Glomerular visceral epithelial cell (primary cell): Measurements from ENCODE around the gene SIRT2.
"Not testable (repeated sequence)": the region's sequence is repeated elsewhere in the genome, so short reads cannot be mapped to it uniquely, and the experiment has no call there.

ENCODE experiments used
- DNase-seq: peaks from one replicate; pipeline ENCODE4 v3.0.0-alpha.2; 2016; ENCODE audit errors: extremely low spot score

The SIRT2 gene

DNA sequence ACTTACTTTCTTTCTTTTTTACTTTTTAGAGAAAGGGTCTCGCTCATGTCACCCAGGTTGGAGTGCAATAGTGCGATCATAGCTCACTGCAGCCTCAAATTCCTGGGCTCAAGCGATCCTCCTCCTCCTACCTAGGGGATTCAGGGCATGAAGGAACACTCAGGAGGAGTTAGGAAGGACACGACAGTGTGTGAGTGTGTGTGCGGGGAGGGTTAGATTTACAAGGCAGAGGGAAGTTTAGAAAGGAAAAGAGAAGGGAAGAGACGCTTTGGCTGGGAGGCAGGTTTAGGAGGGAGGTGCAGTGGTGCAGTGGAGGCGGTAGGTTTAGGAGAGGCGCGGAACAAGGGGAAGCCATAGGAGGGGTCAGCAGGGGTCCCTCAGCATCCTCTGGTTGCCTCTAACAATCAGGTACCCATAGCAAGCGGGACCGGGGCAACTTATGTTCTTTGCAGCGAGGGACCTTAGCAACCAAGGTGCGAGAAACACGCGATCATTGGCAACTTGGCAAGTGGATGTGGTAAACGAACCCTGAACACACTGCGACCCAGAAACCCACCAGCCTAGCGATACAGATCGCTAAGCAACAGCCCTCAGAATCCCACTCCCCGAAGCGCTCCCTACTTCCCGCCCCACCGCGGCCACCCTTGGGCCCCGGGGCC is 501 bp downstream of the SIRT2 start:
- DNase-seq = peak; percentile 17

DNA sequence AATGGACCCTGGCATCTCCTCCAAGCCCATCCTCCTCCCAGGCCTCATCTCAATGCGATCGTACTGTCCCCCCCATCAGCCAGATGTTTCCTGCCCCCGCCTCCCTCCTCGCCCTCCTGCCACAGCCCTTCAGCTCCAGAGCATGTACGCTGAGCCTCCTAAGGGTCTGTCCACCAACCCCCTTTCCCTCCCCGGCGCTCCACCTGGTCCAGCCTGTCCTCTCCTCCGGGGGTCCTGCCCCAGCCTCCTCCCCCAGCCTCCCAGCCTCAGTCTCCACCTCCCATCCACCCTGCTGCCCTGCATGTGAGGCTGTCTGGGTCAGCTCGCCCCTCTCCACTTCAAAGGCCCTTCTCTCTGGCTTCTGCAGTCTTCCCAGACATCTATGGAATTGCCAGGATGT is 4.5 kb downstream of the SIRT2 start:
- DNase-seq = no peak

DNA sequence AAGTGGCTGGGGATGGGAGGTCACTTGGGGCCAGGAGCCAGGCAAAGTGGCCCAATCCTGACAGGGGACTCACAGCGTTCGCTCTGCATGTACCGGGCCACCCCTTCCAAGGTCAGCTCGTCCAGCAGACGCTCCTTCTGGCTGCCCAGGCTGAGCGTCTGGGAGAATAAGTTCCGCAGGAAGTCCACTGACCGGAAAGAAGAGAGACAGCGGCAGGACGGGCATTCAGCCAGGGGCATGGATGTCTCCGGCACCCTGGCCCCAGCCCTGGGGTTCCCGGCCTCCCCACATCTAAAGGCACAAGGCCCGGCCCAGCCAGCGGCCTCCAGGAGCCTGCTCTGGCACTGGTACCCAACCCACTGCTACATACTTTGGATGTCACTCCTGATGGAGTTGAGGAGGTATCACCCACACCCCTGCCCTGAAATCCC is 6.1 kb downstream of the SIRT2 start:
- no peak for DNase-seq

DNA sequence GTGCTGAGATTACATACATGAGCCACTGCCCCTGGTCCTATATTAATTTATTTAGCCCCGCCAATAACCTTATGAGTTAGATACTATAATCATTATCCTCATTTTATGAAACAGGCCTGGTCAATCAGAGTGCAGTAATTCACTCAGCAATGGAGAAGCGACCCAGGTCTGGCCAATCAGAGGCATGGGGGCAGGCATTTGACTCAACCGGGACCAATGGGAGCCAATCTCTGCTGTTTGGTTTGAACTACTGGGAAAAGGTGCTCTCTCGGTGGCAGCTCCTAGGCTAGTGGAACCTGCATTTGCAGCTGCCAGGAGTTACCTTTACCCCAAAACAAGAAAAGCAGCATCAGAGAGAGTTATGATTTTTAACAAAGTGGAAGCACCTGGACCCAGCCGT is 6.6 kb downstream of the SIRT2 start:
- DNase-seq = no peak

DNA sequence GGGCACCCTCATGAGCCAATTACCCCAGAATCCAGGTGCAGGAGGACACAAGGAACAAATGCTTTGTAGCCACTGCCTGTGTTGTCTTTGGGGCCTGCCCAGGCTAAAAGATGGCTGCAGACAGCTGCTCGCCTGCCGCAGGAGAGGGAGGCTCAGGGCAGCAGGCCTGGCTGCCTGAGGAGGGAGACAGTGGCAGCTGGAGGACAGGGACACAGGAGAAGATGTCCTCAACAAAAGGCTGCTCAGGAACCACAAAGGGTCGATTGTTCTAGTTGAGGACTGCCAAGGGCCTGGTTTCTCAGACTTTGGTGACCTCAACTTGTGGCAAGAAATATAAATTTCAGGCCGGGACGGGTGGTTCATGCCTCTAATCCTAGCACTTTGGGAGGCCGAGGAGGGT is 7.6 kb downstream of the SIRT2 start:
- no peak for DNase-seq

DNA sequence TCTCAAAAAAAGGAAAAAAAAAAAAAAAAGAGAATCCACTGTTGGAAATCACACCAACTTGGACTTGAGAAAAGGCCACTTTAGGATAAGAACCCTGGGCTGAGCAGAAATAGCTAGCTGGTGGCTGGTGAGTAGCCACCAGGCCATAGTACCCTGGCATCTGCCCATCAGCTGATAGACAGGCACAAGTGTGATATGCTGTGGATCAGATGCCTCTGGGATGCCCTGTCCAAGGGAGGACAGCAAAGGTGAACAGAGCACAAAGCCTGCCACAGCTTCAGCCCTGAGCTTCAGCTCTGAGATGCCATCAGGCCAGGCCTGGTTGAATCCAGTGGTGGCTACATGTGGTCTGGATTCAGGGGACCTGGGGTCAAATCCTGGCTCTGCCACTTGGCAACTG is 8.7 kb downstream of the SIRT2 start:
- no peak for DNase-seq

DNA sequence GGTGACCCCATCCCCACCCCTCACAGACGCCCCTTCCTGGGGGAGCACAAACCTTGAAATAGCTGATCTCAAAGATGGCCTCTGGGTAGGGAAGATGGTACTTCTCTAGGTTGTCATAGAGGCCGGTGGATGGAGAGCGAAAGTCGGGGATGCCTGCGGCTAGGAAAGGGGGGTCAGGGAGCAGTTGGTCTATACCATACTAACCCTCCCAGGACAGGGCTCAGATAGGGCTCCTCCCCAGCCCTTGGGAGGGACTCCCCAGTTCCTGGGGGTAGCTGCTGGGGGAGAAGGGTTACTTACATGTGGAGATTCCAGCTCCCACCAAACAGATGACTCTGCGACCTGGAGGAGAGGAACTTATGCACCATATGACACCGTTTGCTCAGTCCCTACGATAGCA is 9.6 kb downstream of the SIRT2 start:
- DNase-seq = no peak

DNA sequence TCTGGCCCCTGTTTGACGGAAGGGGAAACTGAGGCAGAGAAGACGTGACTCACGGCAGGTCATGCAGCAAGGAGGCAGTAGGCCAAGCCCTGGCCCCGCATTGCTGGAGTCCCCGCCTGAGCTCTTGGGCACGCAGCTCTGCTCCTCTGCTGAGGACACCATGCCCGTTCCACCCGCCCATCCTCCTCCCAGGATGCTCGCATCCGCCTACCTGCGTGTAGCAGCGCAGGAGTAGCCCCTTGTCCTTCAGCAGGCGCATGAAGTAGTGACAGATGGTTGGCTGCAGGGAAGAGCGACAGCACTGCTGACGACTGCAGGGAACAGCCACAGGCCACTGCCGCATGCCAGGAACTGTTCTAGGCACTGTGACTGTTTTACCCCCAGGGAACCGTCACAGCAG is 10.5 kb downstream of the SIRT2 start:
- no peak for DNase-seq

DNA sequence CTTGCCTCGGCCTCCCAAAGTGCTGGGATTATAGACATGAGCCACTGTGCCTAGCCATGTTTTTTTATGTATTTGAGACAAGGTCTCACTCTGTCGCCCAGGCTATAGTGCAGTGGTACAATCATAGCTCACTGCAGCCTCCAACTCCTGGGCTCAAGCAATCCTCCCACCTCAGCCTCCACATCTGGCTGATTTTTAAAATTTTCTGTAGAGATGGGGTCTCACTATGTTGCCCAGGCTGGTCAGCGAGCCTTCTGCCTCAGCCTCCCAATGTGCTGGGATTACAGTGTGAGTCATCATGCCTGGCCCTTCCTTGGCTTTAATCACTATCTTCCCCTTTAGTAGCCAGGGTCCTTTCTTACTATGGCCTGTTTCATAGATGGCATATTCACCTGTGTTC is 14.7 kb downstream of the SIRT2 start:
- not testable (repeated sequence) for DNase-seq

DNA sequence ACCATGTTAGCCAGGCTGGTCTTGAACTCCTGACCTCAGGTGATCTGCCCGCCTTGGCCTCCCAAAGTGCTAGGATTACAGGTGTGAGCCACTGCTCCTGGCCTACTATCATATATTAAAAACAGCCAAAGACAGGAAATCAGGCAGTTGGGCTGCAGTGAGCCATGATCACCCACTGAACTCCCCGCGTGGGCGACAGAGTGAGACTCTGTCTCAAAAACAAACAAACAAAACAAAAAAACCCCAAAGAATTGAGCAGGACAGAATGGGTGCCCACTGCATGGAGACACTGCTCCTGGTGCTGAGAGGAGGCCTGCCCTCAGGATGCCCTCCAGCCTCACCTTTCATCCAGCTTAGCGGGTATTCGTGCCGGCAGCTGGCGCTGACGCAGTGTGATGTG is 16.1 kb downstream of the SIRT2 start:
- DNase-seq = no peak

DNA sequence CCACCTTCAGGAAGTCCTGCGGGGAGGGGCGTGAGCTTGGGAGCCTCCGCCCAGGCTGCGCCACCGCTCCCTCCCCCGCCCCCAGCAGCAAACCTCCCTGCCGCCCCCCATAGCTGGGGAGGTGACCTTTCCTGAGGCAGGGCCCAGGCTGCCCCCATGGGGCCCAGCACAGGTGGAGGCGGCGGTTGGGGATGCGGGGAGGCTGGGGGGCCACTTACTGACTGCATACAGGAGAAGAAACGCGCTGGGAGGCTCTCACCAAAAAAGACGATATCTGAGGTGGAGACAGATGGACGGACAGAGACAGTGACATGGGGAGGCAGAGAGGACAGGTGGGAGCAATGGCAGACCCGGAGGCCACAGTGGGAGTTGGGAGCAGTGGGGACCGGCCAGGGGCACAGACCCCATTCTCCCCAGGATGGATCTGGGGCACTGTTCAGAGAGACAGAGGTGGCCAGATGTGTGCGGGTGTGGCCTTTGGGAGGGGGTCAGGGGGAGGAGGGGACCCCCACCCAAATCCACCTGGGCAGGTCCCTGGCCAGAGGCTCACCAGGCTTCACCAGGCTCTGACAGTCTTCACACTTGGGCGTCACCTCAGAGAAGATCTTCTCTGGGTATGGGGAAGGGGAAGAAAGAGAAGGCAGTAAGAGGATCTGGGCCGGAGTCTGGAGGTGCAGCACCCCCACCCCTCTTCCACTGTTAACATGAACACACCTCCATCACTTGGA is 18.4 kb downstream of the SIRT2 start:
- no peak for DNase-seq

DNA sequence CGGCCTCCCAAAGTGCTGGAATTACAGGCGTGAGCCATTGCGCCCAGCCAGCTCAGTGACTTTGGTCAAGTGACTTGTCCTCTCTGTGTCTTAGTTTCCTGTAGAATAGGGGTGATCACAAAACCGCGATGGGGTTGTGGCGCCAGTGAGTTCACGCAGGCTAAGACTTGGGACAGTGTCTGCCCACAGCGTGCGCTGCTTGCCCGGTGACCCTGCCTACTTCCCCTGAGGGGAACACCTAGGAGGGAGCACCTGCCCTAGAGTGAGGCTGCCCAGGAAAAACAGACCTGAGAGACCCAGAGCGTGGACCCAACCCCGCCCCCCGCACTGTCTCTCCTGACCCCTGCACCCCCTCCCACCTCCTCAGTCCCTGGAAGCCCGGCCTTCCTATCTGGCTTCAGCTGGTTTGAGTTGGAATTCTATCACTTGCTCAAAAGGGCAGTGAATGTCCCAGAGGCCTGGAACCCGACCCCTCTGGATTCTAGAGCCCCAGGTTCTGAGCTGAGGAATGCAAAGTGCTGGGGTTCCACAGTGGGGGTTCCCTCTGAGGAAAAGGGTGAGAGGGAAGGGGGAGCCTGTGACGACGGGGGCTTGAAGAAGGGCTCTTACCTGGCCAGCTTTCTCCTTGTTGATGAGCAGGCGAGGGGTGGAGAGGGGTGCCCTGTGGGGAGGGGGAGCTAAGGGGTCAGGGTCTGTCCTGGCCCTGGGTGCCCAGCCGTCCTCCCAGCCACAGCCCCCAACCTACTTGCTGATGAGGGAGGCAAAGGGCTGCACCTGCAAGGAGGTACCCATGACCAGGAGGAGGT is 19.1 kb downstream of the SIRT2 start:
- DNase-seq = no peak

DNA sequence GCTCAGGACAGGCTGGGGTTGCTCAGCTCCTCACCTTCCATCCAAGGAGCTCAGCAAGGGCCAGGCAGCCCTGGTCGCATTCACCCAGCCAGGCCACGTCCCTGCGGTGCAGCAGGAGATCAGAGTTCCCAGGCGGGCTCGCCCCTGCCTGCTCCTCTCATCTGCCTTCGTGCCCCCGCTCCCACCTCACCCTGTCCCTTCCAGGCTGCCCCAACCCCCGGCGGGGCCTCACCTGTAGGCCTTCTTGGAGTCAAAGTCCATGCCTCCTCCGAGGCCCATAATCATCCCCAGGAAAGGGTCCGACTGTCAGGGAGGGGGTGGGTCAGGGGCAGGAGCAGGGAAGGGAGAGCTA is 20.0 kb downstream of the SIRT2 start:
- DNase-seq = no peak

DNA sequence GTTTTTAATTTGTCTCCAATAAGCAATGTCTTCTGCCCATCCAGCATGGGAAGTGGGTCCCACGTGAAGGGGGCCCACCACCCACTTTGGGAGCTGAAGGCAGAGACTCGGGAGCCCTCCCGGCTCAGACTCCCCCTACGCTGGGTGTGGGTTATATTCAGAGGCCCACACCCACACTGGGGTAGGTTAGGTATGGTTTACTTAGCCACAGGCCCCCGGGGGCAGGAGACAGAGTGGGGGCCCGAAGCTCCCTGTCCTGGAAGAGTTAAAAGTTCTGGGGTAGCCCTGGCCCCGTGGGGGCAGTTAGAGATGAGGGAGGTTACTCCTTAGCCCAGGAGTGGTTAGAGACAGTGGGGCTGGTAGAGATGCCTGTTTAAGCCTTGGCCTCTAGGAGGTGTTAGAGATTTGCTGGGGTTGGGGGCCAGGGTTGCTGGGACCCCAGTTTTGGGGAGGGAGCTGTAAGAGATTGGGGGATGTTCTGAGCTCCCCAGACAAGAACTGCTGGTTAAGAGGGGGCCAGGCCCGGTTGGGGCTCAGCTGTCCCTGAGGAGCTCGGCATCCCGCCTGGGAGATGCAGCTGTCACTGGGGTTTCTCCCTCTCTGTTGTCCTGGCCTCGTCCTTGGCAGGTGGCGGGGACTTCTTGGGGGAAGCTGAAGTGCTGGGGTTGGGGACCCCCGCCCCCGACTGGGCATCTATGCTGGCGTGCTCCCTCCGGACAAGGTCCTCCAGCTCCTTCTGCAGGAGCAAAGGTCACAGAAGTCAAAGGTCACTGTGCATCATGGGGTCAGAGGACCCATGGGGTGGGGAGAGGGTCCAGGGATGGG is 20.6 kb downstream of the SIRT2 start:
- DNase-seq = no peak

DNA sequence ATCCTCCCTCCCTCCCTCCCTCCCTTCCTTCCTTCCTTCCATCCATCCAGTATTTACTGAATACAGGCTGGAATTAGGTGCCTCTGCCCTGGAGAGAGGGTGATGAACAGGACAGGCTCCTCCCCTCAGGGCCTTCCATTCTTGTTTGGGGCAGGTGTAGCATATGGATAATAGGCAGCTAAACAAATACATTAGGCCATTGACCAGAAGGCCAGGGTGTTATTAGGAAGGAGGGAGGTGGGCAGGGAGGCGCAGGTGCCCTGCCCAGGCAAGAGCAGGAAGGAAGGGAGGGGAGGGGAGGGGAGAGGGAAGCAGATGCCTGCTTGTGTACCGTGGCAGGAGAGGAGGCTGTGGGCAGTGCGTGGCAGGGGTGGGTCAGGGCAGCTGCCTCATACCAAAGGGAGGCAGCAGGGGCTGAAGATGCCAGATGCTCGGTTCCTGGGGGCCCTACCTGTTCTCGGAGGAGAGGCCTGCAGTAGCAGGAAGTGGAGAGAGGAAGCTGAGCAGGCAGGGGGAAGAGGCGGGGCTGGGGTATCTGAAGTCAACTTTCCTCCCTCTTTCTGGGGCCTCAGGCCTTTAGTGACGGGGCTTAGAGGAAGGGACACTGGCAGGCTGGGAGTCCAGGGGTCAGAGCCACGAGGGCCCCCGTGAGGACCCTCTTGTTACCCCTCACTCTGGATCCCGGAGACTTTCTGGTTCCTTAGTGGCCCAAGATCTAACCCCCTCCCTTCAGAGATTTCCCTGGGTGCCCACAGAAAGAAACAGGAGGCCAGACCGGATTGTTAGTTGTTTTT is 21.4 kb downstream of the SIRT2 start, which contains the start of gene RINL:
Gene RINL (minus strand): TSS at position 495 of the 794 bp plus-strand sequence. CDS start 1,533 bp downstream, outside the sequence.
- no peak for DNase-seq

DNA sequence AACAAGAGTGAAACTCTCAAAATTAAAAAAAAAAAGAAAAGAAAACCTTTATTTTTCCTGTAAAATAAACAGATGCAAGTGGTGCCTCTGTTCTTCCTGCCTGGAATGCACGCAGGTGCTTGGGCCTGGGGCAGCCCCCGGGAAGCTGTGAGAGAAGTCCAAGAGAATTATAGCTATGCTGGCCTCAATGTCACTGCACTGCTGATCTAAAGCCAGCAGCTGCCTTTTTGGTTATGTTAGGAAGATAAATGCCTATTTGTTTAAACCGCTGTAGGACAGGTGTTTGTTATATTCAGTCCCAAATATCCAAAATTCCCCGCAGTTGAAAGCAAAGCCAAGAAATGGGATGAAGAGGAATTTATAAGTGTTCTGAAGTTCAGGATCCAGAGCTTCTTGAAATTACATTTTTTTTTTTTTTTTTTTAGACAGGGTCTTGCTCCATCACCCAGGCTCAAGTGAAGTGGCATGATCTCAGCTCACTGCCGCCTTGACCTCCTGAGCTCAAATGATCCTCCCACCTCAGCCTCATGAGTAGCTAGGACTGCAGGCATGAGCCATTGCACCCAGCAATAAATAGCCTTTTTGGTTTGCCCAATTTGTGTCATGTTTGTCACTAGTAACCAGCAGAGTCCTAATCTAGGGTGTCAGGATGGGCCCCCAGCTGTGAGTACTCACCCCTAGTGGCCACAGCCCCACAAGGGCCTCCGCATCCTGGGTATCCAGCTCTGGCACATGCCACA is 23.6 kb downstream of the SIRT2 start:
- DNase-seq = no peak

DNA sequence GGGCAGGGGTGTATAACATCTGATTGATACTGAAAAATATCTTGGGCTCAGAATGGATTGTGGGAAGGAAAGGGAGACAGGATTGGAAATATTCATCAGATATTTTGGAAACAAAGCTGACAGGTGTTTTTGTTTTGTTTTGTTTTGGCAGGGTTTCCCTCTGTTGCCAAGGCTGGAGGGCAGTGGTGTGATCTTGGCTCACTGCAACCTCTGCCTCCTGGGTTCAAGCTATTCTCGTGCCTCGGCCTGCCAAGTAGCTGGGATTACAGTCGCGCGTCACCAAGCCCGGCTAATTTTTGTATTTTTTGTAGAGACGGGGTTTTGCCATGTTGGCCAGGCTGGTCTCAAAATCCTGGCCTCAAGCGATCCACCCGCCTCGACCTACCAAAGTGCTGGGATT is 26.0 kb downstream of the SIRT2 start:
- not testable (repeated sequence) for DNase-seq

DNA sequence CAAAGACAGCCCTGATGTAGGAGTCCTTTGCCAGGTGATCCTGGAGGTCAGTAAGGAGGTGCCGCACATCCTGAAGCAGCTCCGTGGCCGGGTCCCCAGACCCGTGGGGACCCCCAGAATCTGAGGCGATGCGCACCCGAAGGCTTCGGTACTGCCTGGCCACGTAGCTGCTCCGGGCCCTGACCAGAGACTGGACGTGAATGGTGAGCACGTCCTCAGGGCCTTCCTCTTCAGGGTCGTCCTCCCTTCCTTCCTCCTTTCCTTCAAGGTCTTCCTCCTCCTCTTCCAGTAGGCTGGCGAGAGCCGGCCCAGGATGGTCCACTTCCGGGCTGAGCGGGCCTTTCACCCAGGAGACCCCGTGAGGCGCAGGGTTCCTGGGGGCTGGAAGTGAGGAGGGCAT is 28.8 kb downstream of the SIRT2 start:
- no peak for DNase-seq

DNA sequence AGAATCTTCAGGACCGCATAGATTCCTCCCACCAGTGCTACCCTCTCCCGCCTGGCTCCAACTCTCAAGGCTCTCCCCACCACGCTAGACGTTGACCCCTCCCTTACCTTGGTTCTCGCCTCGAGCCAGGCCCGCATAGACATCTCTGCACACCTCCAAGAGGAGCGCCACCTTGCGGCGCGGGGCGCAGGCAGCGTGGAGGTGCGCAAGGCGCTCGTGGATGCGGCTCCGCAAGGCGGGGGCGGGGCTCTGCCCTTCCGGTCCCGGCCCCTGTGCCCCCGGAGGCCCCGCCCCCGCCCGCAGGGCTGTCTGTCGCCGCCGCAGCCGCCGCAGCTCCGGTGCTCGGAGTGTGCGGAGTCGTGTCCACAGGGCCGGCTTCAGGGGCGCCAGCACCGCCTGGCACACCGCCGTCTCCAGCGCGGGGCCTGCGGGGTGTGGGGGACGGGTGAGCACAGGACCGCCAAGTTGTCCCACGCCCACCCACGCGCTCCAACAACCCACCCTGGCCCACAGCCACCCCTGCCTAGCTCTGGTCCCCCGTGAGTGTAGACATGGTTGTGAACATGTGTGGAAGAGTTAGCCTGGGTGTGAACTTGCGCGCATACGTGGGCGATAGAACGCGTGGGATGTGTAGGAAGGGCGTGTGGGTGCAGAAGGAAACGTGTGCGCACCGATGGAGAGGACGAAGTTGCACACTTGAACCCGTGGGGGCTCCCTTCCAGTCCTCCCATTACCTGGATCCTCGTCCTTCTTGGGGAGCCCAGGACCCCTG is 29.4 kb downstream of the SIRT2 start:
- DNase-seq = peak; percentile 77
